NCI-H460 (cell line): Measurements from ENCODE around the gene ZNF683. TPM values are rescaled to one million over a fixed set of nuclear protein-coding genes. Genes with fewer than 3 reads are reported as not detected.

Experiments
- DNase-seq: peaks from one replicate; pipeline ENCODE4 v3.0.0-alpha.2; 2016; ENCODE audit warnings: low read depth; ENCODE audit errors: extremely low read depth
- total RNA-seq: library from RNA; depleted of rRNA; stranded (reverse); fragments of >200 nt; shearing (Covaris generic); gene quantifications from 2 replicates; pipeline ENCODE4 v1.2.3, GENCODE V29; 2014; rRNA removed

The ZNF683 gene
- total RNA-seq, 1 experiment from 2014 or later: not detected

- no peak for DNase-seq
Observed at GRCh38 chr1:26315874-26316850, 56.4 kb downstream of the ZNF683 start.

DNA sequence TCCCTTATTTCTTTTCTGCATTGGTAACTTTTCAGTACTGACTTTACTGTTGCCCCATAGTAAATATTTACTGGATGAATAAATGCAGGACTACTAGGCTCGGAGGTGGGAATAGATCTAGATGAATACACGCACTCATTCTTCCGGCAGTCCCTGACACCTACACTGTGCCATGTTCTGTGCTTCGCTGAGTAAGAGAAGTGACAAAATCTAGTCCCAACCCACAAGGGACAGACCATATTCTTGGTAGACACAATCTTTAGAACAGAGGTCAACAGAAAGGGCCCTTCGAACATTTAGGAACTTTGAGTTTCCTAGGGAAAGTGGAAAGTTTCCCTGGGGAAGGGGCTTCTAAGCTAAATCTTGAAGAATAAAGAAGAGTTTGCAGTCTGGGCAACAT, 58.0 kb downstream of the ZNF683 start:
- no peak for DNase-seq

Other genes starting within 250 kb of the ZNF683 start
- gene FAM110D, start 213.7 kb downstream of the ZNF683 start, total RNA-seq: not detected in 2 replicates
- gene C1orf232, start 203.8 kb downstream of the ZNF683 start, total RNA-seq: not detected in 2 replicates
- gene ZNF593, start 202.8 kb downstream of the ZNF683 start, total RNA-seq: 39.1 and 50.8 TPM in 2 replicates
- gene ZNF593OS, start 200.9 kb downstream of the ZNF683 start, total RNA-seq: not detected in 2 replicates
- 0.52 and 0.92 TPM in 2 replicates for gene CNKSR1, start 195.3 kb downstream of the ZNF683 start, total RNA-seq
- not detected in 2 replicates for gene CATSPER4, start 182.1 kb downstream of the ZNF683 start, total RNA-seq
- gene CEP85, start 138.6 kb downstream of the ZNF683 start, total RNA-seq: 32.3 and 36.8 TPM in 2 replicates
- 36.5 and 42.7 TPM in 2 replicates for gene SH3BGRL3, start 92.7 kb downstream of the ZNF683 start, total RNA-seq
- 3.9 and 4.2 TPM in 2 replicates for gene UBXN11, start 66.1 kb downstream of the ZNF683 start, total RNA-seq
- not detected in 2 replicates for gene CD52, start 54.8 kb downstream of the ZNF683 start, total RNA-seq
- 0.20 TPM in 1 of 2 replicates, not detected in the other for gene CRYBG2, start 18.6 kb downstream of the ZNF683 start, total RNA-seq
- not detected in 2 replicates for gene LIN28A, start 38.1 kb upstream of the ZNF683 start, total RNA-seq
- 20.3 and 24.9 TPM in 2 replicates for gene DHDDS, start 59.6 kb upstream of the ZNF683 start, total RNA-seq
- 301 and 331 TPM in 2 replicates for gene HMGN2, start 99.7 kb upstream of the ZNF683 start, total RNA-seq
- gene RPS6KA1, start 157.0 kb upstream of the ZNF683 start, total RNA-seq: 11.5 and 11.7 TPM in 2 replicates